ENCODE data around the gene IL17RA.

Gene IL17RA

DNA sequence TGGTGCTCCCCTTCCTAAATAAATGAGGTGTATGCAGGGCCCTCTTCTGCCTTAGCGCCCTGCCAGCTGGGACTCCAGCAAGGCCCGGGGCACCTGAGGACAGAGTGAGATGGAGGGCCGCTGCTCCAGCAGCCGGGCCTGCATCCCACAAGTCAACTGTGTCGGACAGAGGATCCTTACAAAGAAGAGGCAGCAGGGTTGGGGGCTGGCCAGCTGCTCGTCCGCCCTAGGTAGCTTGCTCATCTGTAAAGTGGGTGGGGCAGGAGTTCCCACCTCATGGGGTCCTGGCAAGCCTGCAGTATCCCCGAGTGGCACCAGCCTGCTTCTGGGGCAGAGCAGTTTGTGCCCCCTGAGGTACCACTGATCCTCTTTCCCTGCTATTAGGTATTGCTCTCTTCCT is 28.8 kb downstream of the IL17RA start:
- no peak for DNase-seq (ENCODE audit: low spot score)
- TF ChIP-seq, protein P1, sequence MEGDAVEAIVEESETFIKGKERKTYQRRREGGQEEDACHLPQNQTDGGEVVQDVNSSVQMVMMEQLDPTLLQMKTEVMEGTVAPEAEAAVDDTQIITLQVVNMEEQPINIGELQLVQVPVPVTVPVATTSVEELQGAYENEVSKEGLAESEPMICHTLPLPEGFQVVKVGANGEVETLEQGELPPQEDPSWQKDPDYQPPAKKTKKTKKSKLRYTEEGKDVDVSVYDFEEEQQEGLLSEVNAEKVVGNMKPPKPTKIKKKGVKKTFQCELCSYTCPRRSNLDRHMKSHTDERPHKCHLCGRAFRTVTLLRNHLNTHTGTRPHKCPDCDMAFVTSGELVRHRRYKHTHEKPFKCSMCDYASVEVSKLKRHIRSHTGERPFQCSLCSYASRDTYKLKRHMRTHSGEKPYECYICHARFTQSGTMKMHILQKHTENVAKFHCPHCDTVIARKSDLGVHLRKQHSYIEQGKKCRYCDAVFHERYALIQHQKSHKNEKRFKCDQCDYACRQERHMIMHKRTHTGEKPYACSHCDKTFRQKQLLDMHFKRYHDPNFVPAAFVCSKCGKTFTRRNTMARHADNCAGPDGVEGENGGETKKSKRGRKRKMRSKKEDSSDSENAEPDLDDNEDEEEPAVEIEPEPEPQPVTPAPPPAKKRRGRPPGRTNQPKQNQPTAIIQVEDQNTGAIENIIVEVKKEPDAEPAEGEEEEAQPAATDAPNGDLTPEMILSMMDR (IDR thresholded peaks at IDR 0.05; ENCODE audit: extremely low read depth, missing control alignments) = no peak

DNA sequence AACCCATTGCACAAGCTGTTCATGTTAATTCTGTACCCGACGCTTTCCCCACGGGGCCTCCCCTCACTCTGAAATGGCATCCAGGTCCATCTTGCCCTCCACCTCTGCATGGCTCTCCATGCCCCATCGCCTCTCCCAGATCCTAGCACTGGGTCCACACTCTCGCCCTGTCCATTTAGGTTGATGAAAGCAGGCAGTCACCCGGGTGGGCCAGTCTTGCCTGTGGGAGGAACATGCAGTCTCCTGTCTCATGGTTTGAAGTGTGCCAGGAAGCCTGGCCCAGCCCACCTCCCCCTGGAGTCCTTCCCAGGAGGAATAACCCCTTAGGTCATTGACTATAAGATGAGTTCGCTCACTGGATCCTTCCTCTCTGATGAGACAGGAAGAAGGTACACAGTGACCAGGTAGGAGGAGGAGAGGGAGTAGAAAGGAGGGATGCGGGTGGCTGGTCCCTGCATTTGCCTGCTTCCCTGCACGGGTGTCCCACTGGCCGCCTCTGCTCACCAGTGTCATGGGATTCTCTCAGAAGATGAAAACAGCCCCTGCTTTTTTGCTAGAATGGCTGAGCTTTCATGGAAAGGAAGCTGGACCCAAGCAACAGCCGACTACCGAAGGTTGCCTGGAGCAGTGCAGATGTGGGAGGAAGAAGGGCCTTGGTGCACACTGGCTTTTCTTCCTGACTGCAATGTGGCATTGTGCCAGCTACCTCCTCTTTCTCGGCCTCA is 29.5 kb downstream of the IL17RA start:
- TF ChIP-seq, protein P1 (IDR thresholded peaks at IDR 0.05; ENCODE audit: extremely low read depth, missing control alignments) = no peak
- no peak for DNase-seq (ENCODE audit: low spot score)

GRCh38 chr22:17114898-17115235 is 30.1 kb downstream of the IL17RA start:
- DNase-seq (ENCODE audit: low spot score) = no peak
- TF ChIP-seq, protein P1 (IDR thresholded peaks at IDR 0.05; ENCODE audit: extremely low read depth, missing control alignments) = no peak

DNA sequence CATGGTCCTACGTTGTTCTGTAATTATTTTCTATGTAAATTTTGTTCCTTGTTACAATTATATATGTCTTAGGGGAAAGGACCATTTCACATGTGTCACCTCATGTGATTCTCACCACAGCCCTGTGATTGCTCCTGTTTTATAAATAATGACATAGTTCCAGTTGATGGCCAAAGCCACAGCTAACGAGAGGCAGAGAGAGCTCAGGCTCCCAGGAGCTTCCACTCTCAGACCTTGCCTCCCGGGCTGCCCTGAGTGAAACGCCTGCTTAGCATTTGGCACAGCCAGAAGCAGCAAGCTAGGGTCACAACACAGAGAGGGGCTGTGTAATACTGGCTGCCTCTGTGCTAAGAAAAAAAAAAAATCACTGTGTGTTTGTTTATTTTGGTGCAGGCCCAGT is 30.4 kb downstream of the IL17RA start:
- TF ChIP-seq, protein P1 (IDR thresholded peaks at IDR 0.05; ENCODE audit: extremely low read depth, missing control alignments) = no peak
- no peak for DNase-seq (ENCODE audit: low spot score)

DNA sequence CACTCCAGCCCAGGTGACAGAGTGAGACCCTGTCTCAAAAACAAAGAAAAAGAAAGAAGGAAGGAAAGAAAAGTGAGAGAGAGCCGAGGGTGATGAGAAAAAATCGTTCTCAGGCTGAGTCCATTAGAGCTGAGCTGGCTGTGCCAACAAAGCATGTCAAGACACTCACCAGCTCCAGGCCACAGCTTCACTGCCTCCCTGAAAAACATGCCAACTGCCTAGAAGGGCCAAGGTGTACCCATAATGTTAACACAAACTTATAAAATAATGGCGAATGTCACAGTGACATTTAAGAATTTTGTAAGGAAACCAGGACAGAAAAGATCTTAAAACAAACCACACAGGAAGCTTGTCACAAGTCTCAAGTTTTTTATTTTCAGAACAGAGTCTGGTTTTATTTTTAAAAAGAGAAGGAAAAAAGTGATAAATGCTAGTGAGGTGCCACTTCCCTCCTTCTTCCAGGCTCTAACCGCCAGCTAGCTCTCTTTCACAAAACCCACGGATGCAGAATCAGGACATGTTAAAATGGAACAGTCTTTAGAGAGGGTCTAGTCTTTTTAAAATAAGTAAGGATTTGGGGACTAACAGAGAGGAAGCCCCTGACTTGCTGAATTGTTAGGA is 31.3 kb downstream of the IL17RA start:
- TF ChIP-seq, protein P1 (IDR thresholded peaks at IDR 0.05; ENCODE audit: extremely low read depth, missing control alignments) = no peak
- DNase-seq (ENCODE audit: low spot score) = no peak

DNA sequence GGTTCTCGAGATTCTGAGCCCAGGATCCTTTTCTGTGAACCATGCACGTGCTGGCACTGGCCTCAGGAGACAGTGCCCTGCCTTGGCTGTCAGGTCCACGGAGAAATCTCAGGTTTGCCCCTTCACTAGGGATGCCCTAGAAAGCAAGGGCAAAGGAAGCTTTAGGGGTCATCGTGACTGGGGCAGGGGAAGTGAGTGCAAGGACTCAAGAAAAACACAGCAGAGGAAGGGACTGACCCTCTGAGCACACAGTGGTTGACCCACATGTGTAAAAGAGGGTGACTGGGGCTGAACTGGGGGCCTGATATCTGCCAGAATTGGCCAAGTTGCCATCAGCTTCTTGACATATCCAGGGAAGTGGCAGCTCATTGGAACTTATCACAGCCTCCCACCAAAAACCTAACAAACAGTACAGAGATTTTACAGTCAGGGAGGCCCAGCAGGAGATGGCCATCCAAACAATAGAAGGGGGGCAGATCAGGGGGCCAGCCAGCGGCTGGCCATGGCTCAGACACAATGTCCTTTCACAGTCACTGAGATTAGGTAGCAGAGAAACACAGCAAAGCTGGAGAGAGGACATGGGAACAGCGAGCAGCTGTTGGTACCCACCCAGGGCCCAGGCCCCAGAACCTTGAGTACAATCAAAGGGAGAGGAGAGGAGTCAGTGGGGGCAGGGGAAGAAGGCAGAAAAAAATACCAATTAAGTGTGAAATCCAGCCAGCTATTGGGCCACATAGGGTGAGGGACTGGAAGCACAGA is 32.0 kb downstream of the IL17RA start:
- DNase-seq (ENCODE audit: low spot score) = no peak
- TF ChIP-seq, protein P1 (IDR thresholded peaks at IDR 0.05; ENCODE audit: extremely low read depth, missing control alignments) = no peak

- TF ChIP-seq, protein P1 (IDR thresholded peaks at IDR 0.05; ENCODE audit: extremely low read depth, missing control alignments) = no peak
- no peak for DNase-seq (ENCODE audit: low spot score)
These were observed 32.6 kb downstream of the IL17RA start for GRCh38 chr22:17117400-17117799.

All from GM20000 (cell line).